HG02642 (cell line): ENCODE measurements around the gene NNT.
"Not testable (repeated sequence)": the region's sequence is repeated elsewhere in the genome, so short reads cannot be mapped to it uniquely, and the experiment has no call there.

ENCODE experiments used
- ATAC-seq: cut with Tn5 transposase; IDR thresholded peaks from one replicate; pipeline ENCODE4 v1.9.1; 2021; ENCODE audit warnings: mild to moderate bottlenecking; ENCODE audit not compliant: unreplicated experiment, poor library complexity

NNT gene

GRCh38 chr5:43699910-43700309, 96.9 kb downstream of the NNT start:
- ATAC-seq: no peak

- ATAC-seq: no peak
Measured at GRCh38 chr5:43700601-43701000, 97.6 kb downstream of the NNT start.

GRCh38 chr5:43701227-43701626, 98.2 kb downstream of the NNT start:
- no peak for ATAC-seq

GRCh38 chr5:43702293-43702692, 99.3 kb downstream of the NNT start:
- no peak for ATAC-seq

- ATAC-seq: no peak
Measured at GRCh38 chr5:43702815-43703214, 99.8 kb downstream of the NNT start.

GRCh38 chr5:43704243-43704642, 101.3 kb downstream of the NNT start:
- ATAC-seq: no peak

- ATAC-seq: not testable (repeated sequence)
Measured at GRCh38 chr5:43706576-43706975, 103.6 kb downstream of the NNT start.

- no peak for ATAC-seq
Measured at GRCh38 chr5:43711496-43711895, 108.5 kb downstream of the NNT start.

- ATAC-seq: no peak
Measured at GRCh38 chr5:43712081-43712480, 109.1 kb downstream of the NNT start.

- ATAC-seq: not testable (repeated sequence)
Measured at GRCh38 chr5:43719783-43720182, 116.8 kb downstream of the NNT start.

- ATAC-seq: no peak
Measured at GRCh38 chr5:43728581-43728980, 125.6 kb downstream of the NNT start.

- no peak for ATAC-seq
Measured at GRCh38 chr5:43729846-43730478, 127.0 kb downstream of the NNT start.

- no peak for ATAC-seq
Measured at GRCh38 chr5:43730832-43731342, 127.9 kb downstream of the NNT start.

GRCh38 chr5:43731573-43731972, 128.6 kb downstream of the NNT start:
- no peak for ATAC-seq

- ATAC-seq: not testable (repeated sequence)
Measured at GRCh38 chr5:43745923-43746548, 143.1 kb downstream of the NNT start.

- no peak for ATAC-seq
Measured at GRCh38 chr5:43750809-43751208, 147.8 kb downstream of the NNT start.

- ATAC-seq: no peak
Measured at GRCh38 chr5:43753069-43753468, 150.1 kb downstream of the NNT start.
